GM19452 (cell line): ENCODE results near the gene BLMH.

Experiments
- ATAC-seq: cut with Tn5 transposase; IDR thresholded peaks from one replicate; pipeline ENCODE4 v1.9.1; 2021; ENCODE audit not compliant: unreplicated experiment

The BLMH gene

DNA sequence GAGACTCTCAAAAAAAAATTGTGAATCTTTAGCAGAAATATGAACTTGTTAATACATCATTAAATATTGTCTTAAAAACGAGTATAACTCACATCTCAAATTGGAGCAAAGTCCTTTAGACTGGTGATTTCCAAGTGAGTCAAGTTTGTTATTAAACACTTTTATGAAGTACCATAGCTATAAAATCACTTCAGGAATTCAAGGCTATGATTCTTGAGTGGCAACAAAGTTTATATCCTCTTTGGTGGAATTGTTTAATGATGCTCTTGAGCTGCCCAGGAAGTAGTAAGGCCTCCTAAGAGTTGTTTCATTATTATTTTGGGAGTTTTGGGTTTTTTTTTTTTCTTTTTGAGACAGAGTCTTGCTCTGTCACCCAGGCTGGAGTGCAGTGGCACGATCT, 16.7 kb upstream of the BLMH start:
- no peak for ATAC-seq

DNA sequence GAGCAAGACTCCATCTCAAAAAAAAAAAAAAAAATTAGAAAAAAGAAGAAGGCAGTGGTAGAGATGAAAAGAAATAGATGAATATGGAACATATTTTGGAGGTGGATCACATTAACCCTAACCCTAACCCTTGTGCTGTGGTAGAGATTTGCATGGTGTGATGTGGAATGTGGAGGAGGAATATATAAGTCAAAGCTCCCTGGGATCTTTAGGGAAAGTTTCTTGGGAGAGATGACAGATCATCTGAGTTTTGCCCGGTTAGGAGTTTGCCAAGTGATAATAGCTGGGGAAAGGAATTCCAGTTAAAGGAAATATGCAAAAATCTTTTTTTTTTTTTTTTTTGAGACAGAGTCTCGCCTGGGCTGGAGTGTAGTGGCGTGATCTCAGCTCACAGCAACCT, 13.0 kb upstream of the BLMH start:
- ATAC-seq, result no peak

- ATAC-seq, result no peak
These were observed 10.5 kb upstream of the BLMH start for GRCh38 chr17:30302241-30302640.

DNA sequence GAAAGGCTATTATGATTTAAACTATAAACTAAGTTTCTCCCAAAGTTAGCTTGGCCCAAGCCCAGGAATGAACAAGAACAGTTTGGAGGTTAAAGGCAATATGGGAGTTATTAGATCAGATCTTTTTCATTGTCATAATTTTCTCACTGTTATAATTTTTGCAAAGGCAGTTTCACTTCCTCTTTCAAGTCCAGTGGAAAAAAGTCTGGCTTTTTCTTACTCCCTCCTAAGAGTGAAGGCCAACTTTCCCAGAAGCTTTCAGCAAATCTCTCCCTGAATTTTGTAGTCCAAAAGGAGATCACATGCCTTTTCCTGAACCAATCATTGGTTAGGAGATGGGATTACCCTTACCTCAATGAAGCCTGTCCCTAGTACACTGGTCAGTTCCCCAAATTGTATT, 9.1 kb upstream of the BLMH start:
- no peak for ATAC-seq

GRCh38 chr17:30299000-30299399, 7.3 kb upstream of the BLMH start:
- ATAC-seq, result no peak

GRCh38 chr17:30297715-30298114, 6.0 kb upstream of the BLMH start:
- ATAC-seq, result no peak

DNA sequence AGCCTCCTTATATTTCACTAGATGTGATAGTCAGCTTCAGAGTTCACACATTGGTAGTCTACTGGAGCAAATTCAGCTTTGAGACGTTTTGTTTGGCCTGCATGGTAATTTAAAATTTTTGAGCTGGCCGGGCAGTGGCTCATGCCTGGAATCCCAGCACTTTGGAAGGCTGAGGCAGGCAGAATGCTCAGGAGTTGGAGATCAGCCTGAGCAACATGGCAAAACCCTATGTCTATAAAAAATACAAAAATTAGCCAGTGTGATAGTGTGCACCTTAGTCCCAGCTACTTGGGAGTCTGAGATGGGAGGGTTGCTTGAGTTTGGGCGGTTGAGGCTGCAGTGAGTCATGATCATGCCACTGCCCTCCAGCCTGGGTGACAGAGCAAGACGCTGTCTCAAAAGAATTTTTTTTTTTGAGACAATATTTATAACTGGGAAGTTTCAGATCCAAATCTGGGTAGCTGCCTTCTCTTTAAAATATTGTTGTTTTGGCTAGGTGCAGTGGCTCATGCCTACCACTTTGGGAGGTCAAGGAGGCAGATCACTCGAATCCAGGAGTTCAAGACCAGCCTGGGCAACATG, 4.8 kb upstream of the BLMH start:
- no peak for ATAC-seq

DNA sequence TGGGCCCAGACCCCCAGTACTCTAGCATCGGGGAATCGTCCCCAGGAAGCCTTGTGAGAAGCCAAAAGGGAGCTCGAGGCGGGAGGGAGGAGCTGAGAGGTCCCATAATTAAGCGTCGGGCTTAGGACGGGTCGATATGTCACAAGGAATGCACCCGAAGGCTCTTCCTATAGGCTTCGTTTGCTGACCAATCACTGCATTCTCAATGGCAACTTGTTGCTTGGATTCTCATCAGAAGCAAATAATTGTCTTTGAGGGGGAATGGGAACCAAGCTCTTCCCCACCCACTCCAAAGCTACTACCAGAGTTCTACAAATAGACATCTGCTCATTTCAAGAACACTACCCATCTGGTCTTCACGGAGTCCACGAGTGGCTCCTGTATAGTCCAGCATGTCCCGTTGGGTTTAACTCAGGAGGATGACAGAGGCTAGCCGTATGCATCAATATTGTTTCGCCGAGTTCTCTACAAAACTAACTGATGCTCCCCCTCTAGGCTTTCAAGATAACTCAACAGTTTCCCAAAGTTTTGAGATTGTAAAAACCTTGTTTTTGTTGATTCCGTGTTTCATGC, 628 bp upstream of the BLMH start:
- peak; percentile 31 for ATAC-seq

GRCh38 chr17:30290696-30291542, 825 bp downstream of the BLMH start:
- ATAC-seq, result peak; percentile 47

DNA sequence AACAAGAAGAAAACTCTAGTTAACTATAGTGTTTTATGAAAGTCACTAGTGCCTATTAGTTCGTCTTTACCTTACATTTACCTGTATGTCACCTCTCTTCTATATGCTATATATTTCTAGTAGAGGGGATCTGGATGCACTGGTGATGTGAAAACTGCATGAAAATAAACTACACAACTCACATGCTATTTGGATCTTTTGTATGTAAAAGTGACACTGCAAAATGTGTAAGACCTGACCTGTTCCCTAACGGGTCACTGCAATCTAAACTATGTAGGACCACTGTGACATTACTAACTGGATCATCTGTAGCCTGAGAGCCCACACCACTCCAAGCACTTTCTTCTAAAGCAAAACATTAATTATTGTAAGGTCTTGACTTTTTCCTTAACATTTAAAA, 1.7 kb downstream of the BLMH start:
- ATAC-seq, result no peak

GRCh38 chr17:30279156-30279555, 12.6 kb downstream of the BLMH start:
- ATAC-seq, result no peak

DNA sequence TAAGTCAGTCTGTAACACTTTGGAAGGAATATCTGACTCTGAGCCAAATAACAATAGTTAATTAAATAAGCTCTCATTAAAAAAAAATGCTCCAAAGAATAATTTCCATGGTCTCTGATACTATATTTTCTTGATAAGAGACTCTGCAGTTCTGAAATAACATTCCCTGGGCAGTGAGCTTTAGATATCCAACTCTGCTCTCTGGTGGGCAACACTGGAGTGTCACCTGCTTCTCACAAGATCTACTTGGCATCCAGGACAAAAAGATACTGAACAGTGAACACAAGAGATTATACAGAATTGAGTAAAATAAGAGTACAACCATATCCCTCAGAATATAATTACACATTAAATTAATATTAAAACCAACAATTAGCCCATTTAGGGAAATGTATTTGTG, 13.7 kb downstream of the BLMH start:
- ATAC-seq, result no peak

DNA sequence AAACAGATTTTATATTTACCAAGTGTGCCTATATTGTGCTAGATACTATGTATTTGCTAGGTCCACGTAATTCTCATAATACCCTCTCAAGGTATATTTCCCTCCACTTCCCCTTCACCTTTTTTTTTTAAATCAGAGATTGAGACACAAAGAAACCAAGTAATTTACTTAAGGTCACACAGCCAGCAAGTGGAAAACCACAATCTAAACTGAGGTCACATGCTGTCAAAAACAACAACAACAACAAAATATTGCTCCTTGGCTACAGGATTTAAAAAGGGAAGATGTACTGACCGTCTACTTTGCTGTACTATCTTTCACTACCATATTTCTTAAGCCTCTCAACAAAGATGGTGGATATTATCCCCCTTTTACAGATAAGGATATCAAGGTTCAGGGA, 15.8 kb downstream of the BLMH start:
- ATAC-seq, result no peak

DNA sequence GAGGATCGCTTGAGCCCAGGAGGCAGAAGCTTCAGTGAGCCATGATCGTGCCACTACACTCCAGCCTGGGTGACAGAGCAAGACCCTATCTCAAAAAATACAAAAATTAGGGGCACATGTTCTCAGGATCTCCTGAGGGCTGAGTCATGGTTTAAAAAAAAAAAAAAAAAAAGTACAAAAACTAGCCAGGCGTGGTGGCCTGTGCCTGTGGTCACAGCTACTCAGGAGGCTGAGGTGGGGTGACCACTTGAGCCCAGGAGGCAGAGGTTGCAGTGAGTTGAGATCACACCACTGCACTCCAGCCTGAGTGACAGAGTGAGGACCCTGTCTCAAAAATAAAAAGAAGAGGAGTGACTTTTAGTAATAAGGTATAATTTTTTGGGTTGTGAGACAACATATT, 16.9 kb downstream of the BLMH start:
- ATAC-seq, result no peak

DNA sequence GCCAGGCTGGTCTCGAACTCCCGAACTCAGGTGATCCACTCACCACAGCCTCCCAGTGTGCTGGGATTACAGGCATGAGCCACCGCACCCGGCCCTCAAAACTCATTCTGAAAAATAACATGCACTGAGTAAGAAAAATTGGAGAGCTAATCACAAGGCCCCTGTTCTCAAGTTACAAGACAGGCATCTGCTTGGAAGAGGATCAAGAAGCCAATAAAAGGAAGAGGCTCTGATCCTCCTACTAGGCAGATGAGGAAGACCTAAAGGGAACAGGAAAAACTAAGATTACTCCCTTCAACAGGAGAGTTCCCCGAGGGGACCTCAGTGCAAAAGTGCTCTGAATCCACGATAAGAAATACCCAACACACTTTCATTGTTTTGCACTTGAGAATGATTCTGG, 18.4 kb downstream of the BLMH start:
- ATAC-seq, result no peak

DNA sequence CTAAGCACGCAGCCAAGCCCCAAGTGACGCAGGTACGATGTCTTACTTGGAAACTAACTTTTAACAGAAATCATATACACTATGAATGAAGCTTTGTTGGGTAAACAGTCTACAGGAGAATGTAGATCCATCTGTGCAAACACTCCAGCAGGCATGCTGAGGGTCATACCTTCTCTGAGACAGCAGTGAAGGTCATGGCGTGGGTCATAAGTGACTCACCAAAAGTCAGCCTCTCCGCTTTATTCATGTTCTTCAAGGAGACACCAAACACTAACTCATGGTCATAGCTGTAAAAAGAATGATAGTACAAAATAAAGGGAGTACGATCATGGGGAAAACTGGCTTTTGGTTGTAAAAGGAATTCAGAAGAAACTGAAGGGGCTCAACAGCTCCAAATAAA, 20.6 kb downstream of the BLMH start:
- no peak for ATAC-seq

GRCh38 chr17:30267625-30268024, 24.1 kb downstream of the BLMH start:
- no peak for ATAC-seq

DNA sequence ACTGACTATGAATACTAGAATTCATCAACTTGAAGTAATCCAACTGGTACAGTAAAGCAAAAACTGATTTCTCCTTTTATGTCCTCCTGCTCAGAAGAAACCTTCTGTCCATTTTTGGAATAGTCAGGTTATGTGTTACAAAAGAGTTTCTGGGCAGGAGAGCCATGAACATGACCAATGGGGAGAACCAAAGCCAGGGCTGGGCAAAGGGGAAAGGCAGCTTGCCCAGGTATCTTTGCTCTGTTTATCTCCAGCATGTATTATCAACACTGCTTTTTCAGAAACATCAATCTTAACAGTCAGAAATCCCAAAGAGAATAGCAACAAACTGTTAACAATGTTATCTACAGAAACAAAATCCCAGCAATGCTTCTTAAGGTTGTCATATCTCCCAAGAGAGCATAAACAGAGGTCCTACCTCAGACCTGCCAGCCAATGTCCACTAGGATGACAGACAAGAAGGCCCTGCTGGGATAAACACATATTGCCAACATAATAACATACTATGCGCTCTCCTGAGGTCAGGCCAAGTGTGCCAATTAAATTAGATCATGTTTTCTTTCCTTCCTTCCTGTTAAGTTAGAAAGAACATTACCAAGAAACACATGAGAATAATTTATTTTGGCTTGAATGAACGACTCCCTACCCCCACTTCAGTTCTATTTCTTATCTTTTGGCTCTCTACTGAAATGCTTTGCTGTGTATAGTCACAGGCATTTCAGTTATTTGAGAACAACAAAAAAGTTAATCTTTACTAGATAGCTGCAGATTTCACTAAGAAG, 28.0 kb downstream of the BLMH start:
- no peak for ATAC-seq

DNA sequence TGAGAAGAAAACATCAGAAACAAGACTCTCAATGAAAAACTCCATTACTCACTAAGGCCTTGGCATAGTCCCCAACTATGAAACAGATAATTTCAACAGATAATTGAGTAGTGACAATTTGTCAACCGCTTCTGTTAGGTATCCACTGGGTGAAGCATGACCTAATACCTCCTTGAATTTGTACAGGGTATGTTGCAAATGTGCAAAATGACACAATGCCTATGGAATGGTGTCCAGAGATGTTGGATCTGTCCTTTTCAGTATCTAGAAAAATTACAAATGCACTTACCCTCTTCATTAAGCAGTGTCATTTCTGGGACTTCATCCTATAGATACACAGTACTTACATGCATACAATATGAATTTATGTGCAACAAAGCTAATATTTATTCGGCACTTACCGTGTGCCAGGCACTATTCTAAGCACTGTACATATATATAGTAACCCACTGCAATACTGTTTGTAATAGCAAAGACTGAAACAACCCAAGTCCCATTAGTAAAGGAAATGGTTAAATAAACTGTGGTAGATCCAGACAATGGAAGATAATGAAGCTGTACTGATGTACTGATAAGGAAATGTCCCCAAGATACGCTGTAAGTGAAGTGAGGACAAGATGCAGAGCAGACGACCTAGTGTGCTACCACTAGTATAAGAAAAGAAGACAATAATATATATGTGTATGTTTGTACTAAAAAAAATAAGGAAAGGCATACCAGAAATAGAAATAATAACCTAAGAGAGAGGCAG, 34.8 kb downstream of the BLMH start:
- no peak for ATAC-seq

GRCh38 chr17:30254150-30254549, 37.6 kb downstream of the BLMH start:
- no peak for ATAC-seq

DNA sequence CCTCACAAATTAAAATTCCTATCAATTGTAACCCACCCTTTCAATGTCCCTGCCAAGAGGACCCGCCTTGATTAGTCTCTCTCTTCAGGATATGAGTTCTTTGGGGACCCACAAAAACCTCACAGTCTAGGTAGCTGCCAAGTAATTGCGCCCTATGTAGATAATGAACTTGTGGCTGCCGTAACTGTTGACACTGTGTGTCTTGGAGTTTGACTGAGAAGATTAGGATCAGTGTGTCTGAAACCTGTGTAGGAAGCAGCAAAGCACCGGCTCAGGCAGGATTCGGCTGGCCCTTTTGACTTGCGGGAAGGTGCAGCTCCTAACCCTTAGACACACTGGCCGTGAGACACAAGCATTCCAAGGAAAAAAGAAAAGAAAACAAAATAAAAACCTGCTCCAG, 38.4 kb downstream of the BLMH start:
- no peak for ATAC-seq
